ENCODE results near the gene MICAL2.

MICAL2 gene

GRCh38 chr11:12276831-12277475 is 166.6 kb downstream of the MICAL2 start:
- no peak for DNase-seq

GRCh38 chr11:12278766-12279671 is 168.6 kb downstream of the MICAL2 start:
- no peak for DNase-seq

GRCh38 chr11:12279672-12280108 is 169.3 kb downstream of the MICAL2 start:
- no peak for DNase-seq

- DNase-seq, result no peak
Measured at GRCh38 chr11:12280199-12280837, 169.9 kb downstream of the MICAL2 start.

GRCh38 chr11:12280838-12281565 is 170.6 kb downstream of the MICAL2 start:
- no peak for DNase-seq

GRCh38 chr11:12281571-12282478 is 171.4 kb downstream of the MICAL2 start:
- peak; percentile 74 for DNase-seq

GRCh38 chr11:12282676-12283075 is 172.3 kb downstream of the MICAL2 start:
- DNase-seq, result no peak

- DNase-seq, result no peak
Measured at GRCh38 chr11:12284316-12285050, 174.1 kb downstream of the MICAL2 start.

- DNase-seq, result no peak
Measured at GRCh38 chr11:12285106-12285505, 174.7 kb downstream of the MICAL2 start.

- DNase-seq, result no peak
Measured at GRCh38 chr11:12285811-12286222, 175.4 kb downstream of the MICAL2 start.

- DNase-seq, result no peak
Measured at GRCh38 chr11:12286606-12287005, 176.2 kb downstream of the MICAL2 start.

GRCh38 chr11:12287009-12287373 is 176.6 kb downstream of the MICAL2 start:
- DNase-seq, result no peak

GRCh38 chr11:12287374-12288211 is 177.2 kb downstream of the MICAL2 start:
- no peak for DNase-seq

GRCh38 chr11:12288212-12288930 is 178.0 kb downstream of the MICAL2 start:
- DNase-seq, result peak; percentile 39

GRCh38 chr11:12288931-12289666 is 178.7 kb downstream of the MICAL2 start:
- DNase-seq, result no peak

GRCh38 chr11:12289667-12290476 is 179.5 kb downstream of the MICAL2 start:
- no peak for DNase-seq

GRCh38 chr11:12290477-12290922 is 180.1 kb downstream of the MICAL2 start:
- DNase-seq, result no peak

GRCh38 chr11:12291313-12291712 is 180.9 kb downstream of the MICAL2 start:
- no peak for DNase-seq

All from effector CD4-positive, alpha-beta T cell (primary cell).